Gastrocnemius medialis (tissue), 4 donors: Measurements from ENCODE around the gene SCN8A. TPM values are rescaled to one million over a fixed set of nuclear protein-coding genes. Genes with fewer than 3 reads are reported as not detected.

Experiments
- ATAC-seq, 2 donors: fragments of 150-250 bp; one replicate each; pipeline ENCODE4 v1.9.1; 2016
- DNase-seq, 2 donors: peaks; one replicate each; pipeline ENCODE4 v3.0.0-alpha.2; 2019
- H3K27ac ChIP-seq, 4 donors: fragments of 200-600 bp; sonication (generic); 1 replicate in 1 of 4; 2 replicates in 3 of 4; pipeline ENCODE4 v1.5.1; 2016 to 2018; ENCODE audit warnings: mild to moderate bottlenecking in 2 of 4, moderate library complexity in 1 of 4
- H3K27me3 ChIP-seq, 3 donors: fragments of 200-600 bp; sonication (generic) in 2 of 3; 1 replicate in 1 of 3; 2 replicates in 2 of 3; pipeline versions ENCODE4 v1.5.1 to v1.6.0; 2016 to 2019; ENCODE audit warnings: mild to moderate bottlenecking in 1 of 3, moderate library complexity in 1 of 3
- H3K36me3 ChIP-seq, 2 donors: fragments of 200-600 bp; sonication (generic) in 1 of 2; one replicate each; pipeline ENCODE4 v1.5.1; 2017 to 2018
- H3K4me1 ChIP-seq, 2 donors: fragments of 200-600 bp; sonication (generic) in 1 of 2; one replicate each; pipeline ENCODE4 v1.5.1; 2016 to 2017; ENCODE audit warnings: mild to moderate bottlenecking in 2 of 2
- H3K4me3 ChIP-seq, 4 donors: fragments of 200-600 bp; sonication (generic) in 3 of 4; 1 replicate in 1 of 4; 2 replicates in 3 of 4; pipeline ENCODE4 v1.5.1; 2016 to 2019; ENCODE audit warnings: mild to moderate bottlenecking in 2 of 4
- H3K9me3 ChIP-seq, 3 donors: fragments of 200-600 bp; sonication (generic) in 2 of 3; 1 replicate in 1 of 3; 2 replicates in 2 of 3; pipeline ENCODE4 v1.5.1; 2016 to 2019
- CTCF ChIP-seq, 5 experiments: fragments of 450-650 bp in 3 of 5; fragments of 200-600 bp in 2 of 5; sonication (generic) in 2 of 5; IDR thresholded peaks in 4 of 5; conservative IDR thresholded peaks in 1 of 5; 1 replicate in 4 of 5; 2 replicates in 1 of 5; pipeline ENCODE4 v1.5.1; 2016 to 2019; ENCODE audit warnings: antibody characterized with exemption in 5 of 5, mild to moderate bottlenecking in 3 of 5, moderate library complexity in 3 of 5
- POLR2A ChIP-seq, 2 donors: fragments of 450-650 bp; IDR thresholded peaks; one replicate each; pipeline ENCODE4 v1.6.1; 2017; ENCODE audit warnings: antibody characterized with exemption in 2 of 2, mild to moderate bottlenecking in 2 of 2, moderate library complexity in 2 of 2
- in situ Hi-C, 4 donors: fragments of 200-750 bp; cut with MboI; loops; one replicate each; pipeline versions ENCODE4 v1.15.0 to v1.8.0; 2017; ENCODE audit warnings: low sequenced_read_pairs in 4 of 4
- intact Hi-C: fragments of 100-400 bp; cut with DNase I; formaldehyde crosslinking; loops from one replicate; pipeline ENCODE4 v1.15.1; 2023; ENCODE audit warnings: low total_unique reads
- total RNA-seq, 4 donors: library from RNA; depleted of rRNA; stranded (reverse); fragments of >200 nt; gene quantifications; one replicate each; pipeline versions ENCODE4 v1.1.0 to v1.2.3, GENCODE V29; 2016

Gene SCN8A
- total RNA-seq, 4 donors from 2014 or later, result 0.05 to 0.29 TPM; not detected in 2

GRCh38 chr12:51687614-51688013, 96.6 kb downstream of the SCN8A start:
- no peaks in the 10 kb centered on the region for H3K36me3 ChIP-seq
- intact Hi-C loops, result no loop called here
- TF ChIP-seq POLR2A (IDR thresholded peaks at IDR 0.05) (no peak), CTCF (IDR thresholded peaks at IDR 0.05 in 4 of 5, conservative IDR thresholded peaks at IDR 0.05 in 1 of 5) (no peak)
- in situ Hi-C loops, result loop anchor here in 1 of 4 donors (25.0 kb wide), 1 partner anchor 100 kb away; no protein-coding TSS in a partner anchor
- no peak overlapping the region for H3K4me3 ChIP-seq
- DNase-seq, result no peak
- H3K27ac ChIP-seq, result no peak overlapping the region
- H3K9me3 ChIP-seq, result no peaks in the 10 kb centered on the region
- H3K4me1 ChIP-seq, result peaks cover 5 to 8% of the 10 kb centered on the region in 2 donors
- ATAC-seq, result no peak
- no peaks in the 10 kb centered on the region for H3K27me3 ChIP-seq

DNA sequence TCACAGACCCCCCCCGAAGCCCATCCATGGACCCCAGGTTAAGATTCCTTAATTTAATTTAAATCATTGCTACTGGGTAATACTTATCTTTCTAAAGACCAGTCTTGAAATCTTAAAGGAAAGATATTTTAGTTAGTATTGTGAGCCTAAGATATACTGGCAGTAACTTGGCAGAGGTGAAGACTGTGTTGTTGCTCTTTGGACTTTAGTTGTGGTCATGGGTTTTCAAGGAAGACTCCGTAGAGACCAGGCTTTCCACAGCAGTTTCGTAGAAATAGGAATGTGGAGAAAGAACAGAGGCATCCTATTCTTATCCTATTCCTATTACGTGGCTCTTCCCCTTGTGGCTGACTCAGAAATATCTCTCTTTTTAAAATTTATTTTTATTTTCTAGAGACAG, 99.0 kb downstream of the SCN8A start:
- H3K4me3 ChIP-seq, result no peak overlapping the region
- in situ Hi-C loops (loop anchor here in 1 of 4 donors (25.0 kb wide), 1 partner anchor 97 kb away; no protein-coding TSS in a partner anchor), intact Hi-C loops (no loop called here)
- peaks cover 6 to 9% of the 10 kb centered on the region in 2 donors for H3K4me1 ChIP-seq
- no peak overlapping the region for H3K27ac ChIP-seq
- no peaks in the 10 kb centered on the region for H3K27me3 ChIP-seq
- TF ChIP-seq POLR2A (IDR thresholded peaks at IDR 0.05), result no peak
- no peak for TF ChIP-seq CTCF (IDR thresholded peaks at IDR 0.05 in 4 of 5, conservative IDR thresholded peaks at IDR 0.05 in 1 of 5)
- ATAC-seq (no peak), DNase-seq (no peak)
- no peaks in the 10 kb centered on the region for H3K9me3 ChIP-seq
- H3K36me3 ChIP-seq, result no peaks in the 10 kb centered on the region

DNA sequence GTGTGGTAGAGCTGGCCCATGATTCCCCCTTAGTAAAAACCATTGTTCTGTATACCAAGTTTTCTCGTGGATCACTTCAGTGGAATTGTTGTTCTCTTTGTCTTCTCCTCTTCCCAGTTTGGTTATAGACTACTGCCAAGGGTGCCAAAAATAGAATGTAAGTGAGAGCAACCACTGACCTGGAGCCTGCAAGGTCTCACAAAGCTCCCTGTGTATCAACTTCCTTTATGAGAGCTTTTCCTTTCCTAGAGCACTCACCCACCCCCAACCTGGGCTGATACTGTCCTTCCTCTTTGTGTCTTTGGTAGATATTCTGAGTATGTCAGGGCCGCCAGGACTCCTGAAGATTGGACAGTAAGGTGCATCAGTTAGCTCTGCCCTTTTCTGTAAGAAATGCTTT, 101.0 kb downstream of the SCN8A start:
- Histone ChIP-seq H3K27me3 (no peaks in the 10 kb centered on the region), H3K27ac (no peak overlapping the region), H3K36me3 (no peaks in the 10 kb centered on the region), H3K4me3 (no peak overlapping the region), H3K9me3 (no peaks in the 10 kb centered on the region), H3K4me1 (peaks cover 6 to 9% of the 10 kb centered on the region in 2 donors)
- intact Hi-C loops (no loop called here), in situ Hi-C loops (loop anchor here in 1 of 4 donors (25.0 kb wide), 1 partner anchor 95 kb away; no protein-coding TSS in a partner anchor)
- DNase-seq (peak in 1 of 2 donors; percentile 12), ATAC-seq (peak; percentile 56 to 81)
- TF ChIP-seq CTCF (IDR thresholded peaks at IDR 0.05 in 4 of 5, conservative IDR thresholded peaks at IDR 0.05 in 1 of 5), result no peak
- TF ChIP-seq POLR2A (IDR thresholded peaks at IDR 0.05), result no peak

DNA sequence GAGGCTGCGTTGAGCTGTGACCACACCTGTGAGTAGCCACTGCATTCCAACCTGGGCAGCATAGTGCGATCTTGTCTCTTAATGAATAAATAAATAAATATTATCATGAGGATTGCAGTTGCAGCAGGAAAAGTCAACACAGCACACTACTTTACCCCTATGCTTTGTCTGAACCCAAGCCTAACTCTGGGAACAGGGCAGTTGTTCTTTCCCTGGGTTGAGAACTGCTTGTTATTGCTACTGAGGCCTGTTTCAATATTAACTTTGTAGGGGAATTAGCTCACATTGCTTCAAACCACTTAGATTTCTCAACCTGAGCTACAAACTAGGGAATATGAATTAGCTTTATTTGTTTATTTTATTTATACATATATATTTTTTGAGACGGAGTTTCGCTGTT, 102.5 kb downstream of the SCN8A start:
- in situ Hi-C loops, result loop anchor here in 1 of 4 donors (25.0 kb wide), 1 partner anchor 94 kb away; no protein-coding TSS in a partner anchor
- DNase-seq (no peak), ATAC-seq (no peak)
- intact Hi-C loops, result no loop called here
- no peaks in the 10 kb centered on the region for H3K36me3 ChIP-seq
- H3K4me1 ChIP-seq, result peaks cover 6 to 9% of the 10 kb centered on the region in 2 donors
- no peak overlapping the region for H3K4me3 ChIP-seq
- H3K9me3 ChIP-seq, result no peaks in the 10 kb centered on the region
- no peak for TF ChIP-seq CTCF (IDR thresholded peaks at IDR 0.05 in 4 of 5, conservative IDR thresholded peaks at IDR 0.05 in 1 of 5)
- TF ChIP-seq POLR2A (IDR thresholded peaks at IDR 0.05), result no peak
- no peak overlapping the region for H3K27ac ChIP-seq
- no peaks in the 10 kb centered on the region for H3K27me3 ChIP-seq

GRCh38 chr12:51694146-51694545, 103.1 kb downstream of the SCN8A start:
- intact Hi-C loops (no loop called here), in situ Hi-C loops (loop anchor here in 1 of 4 donors (25.0 kb wide), 1 partner anchor 93 kb away; no protein-coding TSS in a partner anchor)
- no peaks in the 10 kb centered on the region for H3K27me3 ChIP-seq
- H3K36me3 ChIP-seq, result no peaks in the 10 kb centered on the region
- H3K9me3 ChIP-seq, result no peaks in the 10 kb centered on the region
- H3K4me3 ChIP-seq, result no peak overlapping the region
- H3K4me1 ChIP-seq, result peaks cover 6 to 9% of the 10 kb centered on the region in 2 donors
- TF ChIP-seq POLR2A (IDR thresholded peaks at IDR 0.05) (no peak), CTCF (IDR thresholded peaks at IDR 0.05 in 4 of 5, conservative IDR thresholded peaks at IDR 0.05 in 1 of 5) (no peak)
- ATAC-seq (no peak), DNase-seq (no peak)
- no peak overlapping the region for H3K27ac ChIP-seq
